RWPE1 (cell line): ENCODE measurements around the gene SNPH.

Experiments
- CTCF ChIA-PET: fragments of 350-600 bp; sonication (Branson Sonifier 250); formaldehyde crosslinking; extraction: SDS; loops from one replicate; lab custom pipeline; 2021; lab: Yijun Ruan, JAX
- POLR2A ChIA-PET: fragments of 400-600 bp; formaldehyde crosslinking; extraction: SDS; loops from one replicate; lab custom pipeline; 2020; ENCODE audit warnings: antibody characterized with exemption; ENCODE audit not compliant: low non-redundant PET; lab: Yijun Ruan, JAX
- DNase-seq: peaks from one replicate; pipeline ENCODE4 v3.0.0; 2012; ENCODE audit warnings: low spot score
- H3K27ac ChIP-seq: fragments of 450-650 bp; 2 replicates; pipeline ENCODE4 v1.5.1; 2017
- CTCF ChIP-seq: fragments of 450-650 bp; conservative IDR thresholded peaks from 2 replicates; pipeline ENCODE4 v1.5.1; 2017; ENCODE audit warnings: low read depth, mild to moderate bottlenecking

Gene SNPH

DNA sequence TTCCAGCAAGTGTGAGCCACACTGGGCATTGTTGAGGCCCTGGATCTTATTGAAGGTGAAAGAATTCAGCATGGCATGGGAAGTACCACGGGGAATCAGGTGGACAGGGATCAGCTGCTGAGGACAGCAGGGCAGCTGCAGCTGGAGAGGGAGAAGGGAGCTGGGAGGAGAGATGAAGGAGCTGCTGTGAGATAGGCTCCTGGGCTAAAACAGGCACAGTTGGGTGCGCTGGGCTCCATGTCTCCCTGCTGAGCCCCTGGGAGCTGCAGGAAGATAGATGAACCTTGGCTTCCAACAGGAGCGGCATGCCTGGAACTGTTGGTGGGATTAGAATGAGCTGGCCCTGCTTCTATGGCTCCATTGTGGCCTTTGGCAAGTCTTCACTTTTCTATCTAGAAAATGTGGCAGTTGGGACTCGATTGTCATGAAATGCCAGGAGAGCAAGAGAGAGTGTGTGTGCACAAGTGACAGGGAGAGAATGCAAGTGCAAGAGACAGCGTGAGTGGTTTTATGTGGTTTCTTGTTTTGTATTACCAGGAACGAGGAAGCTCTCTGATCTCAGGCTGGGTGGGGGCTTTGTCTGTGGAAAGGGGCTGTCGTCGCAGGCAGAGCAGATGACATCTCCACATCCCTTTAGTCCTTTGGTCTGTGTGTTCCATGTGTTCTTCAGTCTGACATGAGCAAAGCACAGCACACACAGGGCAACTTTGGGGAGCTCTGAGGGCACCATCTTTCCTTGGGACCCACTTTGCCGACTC lies 20.4 kb downstream of the SNPH start:
- no peak overlapping the region for H3K27ac ChIP-seq
- ChIA-PET POLR2A (no interaction called here), CTCF (no interaction called here)

GRCh38 chr20:1287306-1287705 lies 21.2 kb downstream of the SNPH start:
- H3K27ac ChIP-seq: no peak overlapping the region
- TF ChIP-seq CTCF: no peak
- ChIA-PET POLR2A (no interaction called here), CTCF (no interaction called here)
- DNase-seq: no peak

More for the DNA sequence above, 20.4 kb downstream of the SNPH start:
- no peak for TF ChIP-seq CTCF
- no peak for DNase-seq

- POLR2A ChIA-PET: no interaction called here
- CTCF ChIA-PET: no interaction called here
- DNase-seq: no peak
Measured at GRCh38 chr20:1287787-1288569, 21.9 kb downstream of the SNPH start.

DNA sequence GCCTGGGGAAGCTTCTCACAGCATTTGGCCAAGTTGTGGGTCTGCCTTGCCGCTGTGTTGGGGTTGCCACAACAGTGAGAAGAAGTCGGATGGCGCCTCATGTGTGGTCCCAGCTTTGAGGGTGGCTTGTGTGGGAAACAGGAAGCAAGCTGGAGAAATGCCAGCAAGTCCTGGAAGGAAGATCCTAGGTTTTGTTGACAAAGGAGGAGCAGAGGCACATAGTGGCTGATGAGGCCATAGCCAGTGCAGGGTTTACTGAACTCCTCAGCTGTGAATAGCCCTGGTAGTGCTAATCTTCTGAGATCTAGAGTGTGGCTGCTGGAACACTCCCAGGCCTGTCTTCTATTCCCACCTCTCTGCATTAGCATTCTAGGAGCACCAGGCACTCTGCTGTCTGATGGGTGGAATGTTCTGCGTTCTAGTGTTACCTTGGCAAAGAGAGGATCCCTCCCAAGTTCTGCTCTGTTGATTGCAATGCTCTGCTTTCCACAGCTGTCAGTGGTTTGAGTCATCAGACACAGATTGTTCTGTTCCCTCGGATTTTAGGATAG lies 25.2 kb downstream of the SNPH start:
- no peak overlapping the region for H3K27ac ChIP-seq
- ChIA-PET POLR2A (no interaction called here), CTCF (interaction anchor here (0.6 kb wide), 1 partner anchor 1106 kb away, joined by 3 read pairs; no protein-coding TSS in a partner anchor)
- no peak for TF ChIP-seq CTCF
- DNase-seq: no peak

More at GRCh38 chr20:1287787-1288569, 21.9 kb downstream of the SNPH start:
- no peak for TF ChIP-seq CTCF
- no peak overlapping the region for H3K27ac ChIP-seq

GRCh38 chr20:1292620-1293019 lies 26.5 kb downstream of the SNPH start:
- no peak for DNase-seq
- TF ChIP-seq CTCF: no peak
- POLR2A ChIA-PET: no interaction called here
- H3K27ac ChIP-seq: no peak overlapping the region
- CTCF ChIA-PET: interaction anchor here (0.5 kb wide), 1 partner anchor 31 kb away, joined by 6 read pairs; no protein-coding TSS in a partner anchor

- ChIA-PET POLR2A (no interaction called here), CTCF (no interaction called here)
Measured at GRCh38 chr20:1293641-1294379, 27.7 kb downstream of the SNPH start.

More at GRCh38 chr20:1293641-1294379, 27.7 kb downstream of the SNPH start:
- TF ChIP-seq CTCF: no peak
- no peak overlapping the region for H3K27ac ChIP-seq
- DNase-seq: no peak
